GM18507 (cell line): ENCODE results near the gene REEP1.

ENCODE experiments used
- DNase-seq: peaks from one replicate; pipeline ENCODE4 v3.0.0; 2011; ENCODE audit warnings: low read depth; ENCODE audit not compliant: insufficient read length; ENCODE audit errors: extremely low spot score
- FAIRE-seq: peaks from 2 replicates; lab custom pipeline; 2011; peaks lifted over from hg19 to GRCh38; lab: Jason Lieb, UNC

REEP1 gene

GRCh38 chr2:86309966-86310365, 27.5 kb downstream of the REEP1 start:
- FAIRE-seq (no peak), DNase-seq (no peak)

- FAIRE-seq (no peak), DNase-seq (no peak)
Observed at GRCh38 chr2:86308984-86309695, 28.3 kb downstream of the REEP1 start.

- FAIRE-seq (no peak), DNase-seq (no peak)
Observed at GRCh38 chr2:86308356-86308755, 29.1 kb downstream of the REEP1 start.

GRCh38 chr2:86307431-86307830, 30.0 kb downstream of the REEP1 start:
- FAIRE-seq, result no peak
- DNase-seq, result no peak

GRCh38 chr2:86305915-86306254, 31.5 kb downstream of the REEP1 start:
- DNase-seq, result no peak
- FAIRE-seq, result no peak

GRCh38 chr2:86305195-86305914, 32.1 kb downstream of the REEP1 start:
- DNase-seq, result no peak
- no peak for FAIRE-seq

GRCh38 chr2:86304416-86304815, 33.0 kb downstream of the REEP1 start:
- FAIRE-seq, result no peak

GRCh38 chr2:86302320-86302719, 35.1 kb downstream of the REEP1 start:
- DNase-seq (no peak), FAIRE-seq (no peak)

More at GRCh38 chr2:86304416-86304815, 33.0 kb downstream of the REEP1 start:
- DNase-seq, result no peak

GRCh38 chr2:86301711-86302202, 35.7 kb downstream of the REEP1 start:
- no peak for DNase-seq
- FAIRE-seq, result no peak

- DNase-seq (no peak), FAIRE-seq (no peak)
Observed at GRCh38 chr2:86301009-86301408, 36.4 kb downstream of the REEP1 start.

- DNase-seq, result no peak
Observed at GRCh38 chr2:86300496-86300895, 36.9 kb downstream of the REEP1 start.

GRCh38 chr2:86298411-86299390, 38.7 kb downstream of the REEP1 start:
- FAIRE-seq, result no peak
- DNase-seq, result no peak

More at GRCh38 chr2:86300496-86300895, 36.9 kb downstream of the REEP1 start:
- no peak for FAIRE-seq

- no peak for DNase-seq
- FAIRE-seq, result peak; percentile 52
Observed at GRCh38 chr2:86297382-86298147, 39.9 kb downstream of the REEP1 start.

- no peak for FAIRE-seq
- DNase-seq, result no peak
Observed at GRCh38 chr2:86296947-86297346, 40.5 kb downstream of the REEP1 start.

- DNase-seq, result no peak
- no peak for FAIRE-seq
Observed at GRCh38 chr2:86295066-86295465, 42.4 kb downstream of the REEP1 start.

GRCh38 chr2:86293612-86294011, 43.8 kb downstream of the REEP1 start:
- DNase-seq (no peak), FAIRE-seq (no peak)

GRCh38 chr2:86292571-86293515, 44.6 kb downstream of the REEP1 start:
- DNase-seq (no peak), FAIRE-seq (no peak)

GRCh38 chr2:86291328-86291662, 46.1 kb downstream of the REEP1 start:
- FAIRE-seq (no peak), DNase-seq (no peak)
